Measurements from ENCODE around the gene GNB1L.

GRCh38 chr22:19819911-19820879 is 34.5 kb downstream of the GNB1L start:
- no peak for TF ChIP-seq CTCF (IDR thresholded peaks at IDR 0.05; ENCODE audit: low read length)
- TF ChIP-seq EZH2 (optimal IDR thresholded peaks at IDR 0.05; ENCODE audit: low read depth, low read length), result no peak
